HepG2 (cell line): ENCODE results near the gene CUL5. TPM values are rescaled to one million over a fixed set of nuclear protein-coding genes. Genes with fewer than 3 reads are reported as not detected.
A peak's percentile ranks its signal among the peaks of the same experiment; 100 is the strongest.

ENCODE experiments used
- ATM ChIP-seq: fragments of 450-650 bp; IDR thresholded peaks from 2 replicates; pipeline ENCODE4 v1.7.1; 2017; ENCODE audit warnings: mild to moderate bottlenecking, borderline replicate concordance
- CREM ChIP-seq, 2 experiments: sonication (generic) in 1 of 2; formaldehyde crosslinking in 1 of 2; IDR thresholded peaks; 2 replicates each; pipeline versions ENCODE4 v1.4.0 to v1.6.1; 2016 to 2020; ENCODE audit warnings: antibody characterized with exemption in 1 of 2, mild to moderate bottlenecking in 1 of 2, missing genetic modification reagents in 1 of 2
- CTCF ChIP-seq: sonication (generic); formaldehyde crosslinking; IDR thresholded peaks from 2 replicates; pipeline ENCODE4 v1.5.0; 2020; ENCODE audit warnings: mild to moderate bottlenecking, missing genetic modification reagents, moderate library complexity
- DZIP1 ChIP-seq: sonication (generic); formaldehyde crosslinking; IDR thresholded peaks from 2 replicates; pipeline ENCODE4 v1.5.0; 2020; ENCODE audit warnings: mild to moderate bottlenecking, missing genetic modification reagents
- JUND ChIP-seq: sonication (generic); formaldehyde crosslinking; IDR thresholded peaks from 2 replicates; pipeline ENCODE4 v1.8.0; 2022; ENCODE audit warnings: mild to moderate bottlenecking, missing genetic modification reagents
- KLF13 ChIP-seq: sonication (generic); formaldehyde crosslinking; IDR thresholded peaks from 2 replicates; pipeline ENCODE4 v1.4.0; 2020; ENCODE audit warnings: mild to moderate bottlenecking, missing genetic modification reagents
- NAIF1 ChIP-seq: sonication (generic); formaldehyde crosslinking; IDR thresholded peaks from 2 replicates; pipeline ENCODE4 v1.5.0; 2020; ENCODE audit warnings: mild to moderate bottlenecking, missing genetic modification reagents, borderline replicate concordance
- NFATC3 ChIP-seq: sonication (generic); formaldehyde crosslinking; IDR thresholded peaks from 2 replicates; pipeline ENCODE4 v1.5.1; 2020; ENCODE audit warnings: mild to moderate bottlenecking, missing genetic modification reagents
- NR1H2 ChIP-seq: sonication (generic); formaldehyde crosslinking; IDR thresholded peaks from 2 replicates; pipeline ENCODE4 v1.8.1; 2022; ENCODE audit warnings: low read depth, missing genetic modification reagents, borderline replicate concordance
- ONECUT2 ChIP-seq: sonication (generic); formaldehyde crosslinking; IDR thresholded peaks from 2 replicates; pipeline ENCODE4 v1.4.0; 2020; ENCODE audit warnings: missing genetic modification reagents
- PHB2 ChIP-seq: fragments of 450-650 bp; IDR thresholded peaks from 2 replicates; pipeline ENCODE4 v1.6.1; 2018; ENCODE audit not compliant: partially characterized antibody
- PRDM10 ChIP-seq: sonication (generic); formaldehyde crosslinking; IDR thresholded peaks from 2 replicates; pipeline ENCODE4 v1.4.0; 2020; ENCODE audit warnings: low read depth, missing genetic modification reagents
- RFX5 ChIP-seq: IDR thresholded peaks from 2 replicates; pipeline ENCODE4 v1.6.1; 2011; ENCODE audit warnings: low read depth, low read length, improper control_type of control experiment
- SAFB2 ChIP-seq: sonication (generic); formaldehyde crosslinking; IDR thresholded peaks from 2 replicates; pipeline ENCODE4 v1.5.1; 2020; ENCODE audit warnings: missing genetic modification reagents, low read depth, mild to moderate bottlenecking, borderline replicate concordance
- TMF1 ChIP-seq: sonication (generic); formaldehyde crosslinking; IDR thresholded peaks from 2 replicates; pipeline ENCODE4 v1.8.1; 2022; ENCODE audit warnings: low read depth, missing genetic modification reagents
- ZFP62 ChIP-seq: sonication (generic); formaldehyde crosslinking; IDR thresholded peaks from 2 replicates; pipeline ENCODE4 v1.4.0; 2020; ENCODE audit warnings: missing genetic modification reagents
- ZNF296 ChIP-seq: sonication (generic); formaldehyde crosslinking; conservative IDR thresholded peaks from 2 replicates; pipeline ENCODE4 v1.5.0; 2020; ENCODE audit warnings: mild to moderate bottlenecking, missing genetic modification reagents
- ZNF501 ChIP-seq: sonication (generic); formaldehyde crosslinking; IDR thresholded peaks from 2 replicates; pipeline ENCODE4 v1.5.1; 2020; ENCODE audit warnings: mild to moderate bottlenecking, moderate library complexity, missing genetic modification reagents
- ZNF562 ChIP-seq: sonication (generic); formaldehyde crosslinking; IDR thresholded peaks from 2 replicates; pipeline ENCODE4 v1.8.0; 2022; ENCODE audit warnings: missing genetic modification reagents, borderline replicate concordance
- ZNF749 ChIP-seq: sonication (generic); formaldehyde crosslinking; IDR thresholded peaks from 2 replicates; pipeline ENCODE4 v1.8.0; 2022; ENCODE audit warnings: mild to moderate bottlenecking, missing genetic modification reagents, moderate library complexity, borderline replicate concordance
- ZNF768 ChIP-seq: sonication (generic); formaldehyde crosslinking; IDR thresholded peaks from 2 replicates; pipeline ENCODE4 v1.4.0; 2020; ENCODE audit warnings: missing genetic modification reagents
- ZNF777 ChIP-seq: sonication (generic); formaldehyde crosslinking; IDR thresholded peaks from 2 replicates; pipeline ENCODE4 v1.4.0; 2020; ENCODE audit warnings: missing genetic modification reagents
- polyA plus RNA-seq, 8 experiments: library from polyadenylated mRNA; depleted of rRNA in 3 of 8; stranded (reverse) in 7 of 8; unstranded in 1 of 8; fragments of >200 nt; fragmentation: Illumina TruSeq in 4 of 8; extraction: Trizol in 4 of 8; gene quantifications; 2 replicates each; pipeline versions ENCODE4 v1.2.1 to v1.2.3, GENCODE V29; 2011 to 2016; ENCODE audit warnings: low read depth in 4 of 8, missing spikeins in 1 of 8, mixed read lengths in 1 of 8; ENCODE audit not compliant: insufficient read depth in 1 of 8
- total RNA-seq, 5 experiments: library from RNA; depleted of rRNA; stranded (reverse); fragments of >200 nt; fragmentation: Illumina TruSeq; extraction: Trizol; gene quantifications; 2 replicates each; pipeline ENCODE4 v1.2.3, GENCODE V29; 2016; ENCODE audit warnings: low read depth in 1 of 5

The CUL5 gene
- total and polyA plus RNA-seq, 2 of the 13 experiments (the other 11 are each of a cell fraction or from before 2014, with no cell fraction given): 7.0 to 24.7 TPM

- TF ChIP-seq CTCF (CRISPR knock-in tag) (no peak), NAIF1 (CRISPR knock-in tag) (peak; percentile 43; the same call in 1 of the 2 replicates), CREM (IDR thresholded peaks at IDR 0.05) (no peak), CREM (CRISPR knock-in tag; IDR thresholded peaks at IDR 0.05) (no peak), ZNF296 (CRISPR knock-in tag) (no peak), ZNF768 (CRISPR knock-in tag) (no peak), KLF13 (no peak), DZIP1 (CRISPR knock-in tag) (no peak), RFX5 (no peak), ATM (no peak), ONECUT2 (no peak), ZNF777 (CRISPR knock-in tag) (no peak), ZNF749 (no peak), PHB2 (no peak), ZNF501 (no peak), NR1H2 (CRISPR knock-in tag) (no peak), TMF1 (no peak), ZNF562 (CRISPR knock-in tag) (no peak), PRDM10 (CRISPR knock-in tag) (no peak), ZFP62 (CRISPR knock-in tag) (0 out of 2 replicates have a peak, but pooled peaks have one; percentile 41), JUND (CRISPR knock-in tag) (no peak), SAFB2 (no peak), NFATC3 (CRISPR knock-in tag) (no peak)
Observed at GRCh38 chr11:108009497-108010370, 1.0 kb downstream of the CUL5 start (continued).
